ENCODE data around the gene HS6ST3. TPM values are rescaled to one million over a fixed set of nuclear protein-coding genes. Genes with fewer than 3 reads are reported as not detected.

HS6ST3 gene
- total RNA-seq, 1 donor from 2014 or later: not detected

GRCh38 chr13:96581741-96582140 lies 491.8 kb downstream of the HS6ST3 start:
- Mint-ChIP-seq H3K27ac (ENCODE audit: unreplicated experiment) (no peak overlapping the region), H3K9me3 (ENCODE audit: unreplicated experiment) (peaks cover 6% of the 10 kb centered on the region), H3K4me1 (ENCODE audit: unreplicated experiment) (no peaks in the 10 kb centered on the region), H3K27me3 (ENCODE audit: unreplicated experiment) (no peaks in the 10 kb centered on the region), H3K4me3 (ENCODE audit: unreplicated experiment) (no peak overlapping the region), H3K36me3 (ENCODE audit: unreplicated experiment) (no peaks in the 10 kb centered on the region)
- no peak for TF ChIP-seq CTCF (IDR thresholded peaks at IDR 0.05)
- no peak for DNase-seq (ENCODE audit: extremely low spot score, unreplicated experiment)

- H3K36me3 Mint-ChIP-seq (ENCODE audit: unreplicated experiment): no peaks in the 10 kb centered on the region
- no peak for TF ChIP-seq CTCF (IDR thresholded peaks at IDR 0.05)
- no peaks in the 10 kb centered on the region for H3K4me1 Mint-ChIP-seq (ENCODE audit: unreplicated experiment)
- no peaks in the 10 kb centered on the region for H3K27me3 Mint-ChIP-seq (ENCODE audit: unreplicated experiment)
- DNase-seq (ENCODE audit: extremely low spot score, unreplicated experiment): no peak
- no peak overlapping the region for H3K4me3 Mint-ChIP-seq (ENCODE audit: unreplicated experiment)
- no peaks in the 10 kb centered on the region for H3K9me3 Mint-ChIP-seq (ENCODE audit: unreplicated experiment)
- no peak overlapping the region for H3K27ac Mint-ChIP-seq (ENCODE audit: unreplicated experiment)
Observed at GRCh38 chr13:96615252-96615651, 525.3 kb downstream of the HS6ST3 start.

DNA sequence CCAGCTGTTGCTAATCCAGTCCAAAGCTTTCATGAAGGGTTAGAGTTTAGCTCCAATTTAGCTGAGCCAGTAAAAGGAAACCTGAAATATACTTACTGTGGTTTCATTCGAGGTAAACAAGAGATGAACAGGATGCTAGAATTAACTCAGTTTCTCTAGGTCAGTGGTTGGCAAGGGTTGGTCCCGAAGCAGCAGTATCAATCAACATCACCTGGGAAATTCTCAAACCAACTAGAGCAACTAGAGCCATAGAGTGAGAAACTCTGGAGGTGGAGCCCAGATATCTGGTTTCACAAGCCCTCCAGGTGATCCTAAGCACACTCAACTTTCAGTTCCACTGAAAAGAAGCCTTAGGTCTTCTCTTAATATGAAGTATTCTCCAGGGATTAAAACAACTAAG lies 527.6 kb downstream of the HS6ST3 start:
- Mint-ChIP-seq H3K27ac (ENCODE audit: unreplicated experiment) (no peak overlapping the region), H3K4me3 (ENCODE audit: unreplicated experiment) (no peak overlapping the region), H3K4me1 (ENCODE audit: unreplicated experiment) (no peaks in the 10 kb centered on the region), H3K36me3 (ENCODE audit: unreplicated experiment) (no peaks in the 10 kb centered on the region), H3K27me3 (ENCODE audit: unreplicated experiment) (peaks cover 2% of the 10 kb centered on the region), H3K9me3 (ENCODE audit: unreplicated experiment) (no peaks in the 10 kb centered on the region)
- no peak for TF ChIP-seq CTCF (IDR thresholded peaks at IDR 0.05)
- DNase-seq (ENCODE audit: extremely low spot score, unreplicated experiment): no peak

- Mint-ChIP-seq H3K27ac (ENCODE audit: unreplicated experiment) (no peak overlapping the region), H3K27me3 (ENCODE audit: unreplicated experiment) (peaks cover 5% of the 10 kb centered on the region), H3K4me3 (ENCODE audit: unreplicated experiment) (no peak overlapping the region), H3K9me3 (ENCODE audit: unreplicated experiment) (no peaks in the 10 kb centered on the region), H3K4me1 (ENCODE audit: unreplicated experiment) (no peaks in the 10 kb centered on the region), H3K36me3 (ENCODE audit: unreplicated experiment) (no peaks in the 10 kb centered on the region)
- DNase-seq (ENCODE audit: extremely low spot score, unreplicated experiment): no peak
- TF ChIP-seq CTCF (IDR thresholded peaks at IDR 0.05): no peak
Observed at GRCh38 chr13:96621634-96622183, 531.8 kb downstream of the HS6ST3 start.

GRCh38 chr13:96629331-96629730 lies 539.4 kb downstream of the HS6ST3 start:
- no peak for DNase-seq (ENCODE audit: extremely low spot score, unreplicated experiment)
- Mint-ChIP-seq H3K27ac (ENCODE audit: unreplicated experiment) (no peak overlapping the region), H3K9me3 (ENCODE audit: unreplicated experiment) (no peaks in the 10 kb centered on the region), H3K36me3 (ENCODE audit: unreplicated experiment) (no peaks in the 10 kb centered on the region), H3K27me3 (ENCODE audit: unreplicated experiment) (no peaks in the 10 kb centered on the region), H3K4me1 (ENCODE audit: unreplicated experiment) (no peaks in the 10 kb centered on the region), H3K4me3 (ENCODE audit: unreplicated experiment) (no peak overlapping the region)
- no peak for TF ChIP-seq CTCF (IDR thresholded peaks at IDR 0.05)
